Right lobe of liver (tissue), 4 donors: ENCODE measurements around the gene SART1.
"Not testable (repeated sequence)": the region's sequence is repeated elsewhere in the genome, so short reads cannot be mapped to it uniquely, and the experiment has no call there.

Experiments used
- CTCF ChIP-seq, 4 donors: fragments of 200-600 bp in 3 of 4; fragments of 450-650 bp in 1 of 4; IDR thresholded peaks; one replicate each; pipeline versions ENCODE4 v1.5.1 to v1.8.0; 2016 to 2022; ENCODE audit warnings: antibody characterized with exemption in 4 of 4, mild to moderate bottlenecking in 2 of 4
- POLR2A ChIP-seq: fragments of 450-650 bp; IDR thresholded peaks from one replicate; pipeline ENCODE4 v1.6.1; 2017; ENCODE audit warnings: antibody characterized with exemption, mild to moderate bottlenecking
- donor health status: DM: no; HTN: no; CAD: no.
- donor health status: DM: no; HTN: no; CAD: no.
- donor health status: DM: no; HTN: yes; CAD: no.

GRCh38 chr11:66023186-66023440, 61.6 kb downstream of the SART1 start:
- not testable (repeated sequence) for TF ChIP-seq CTCF (IDR thresholded peaks at IDR 0.05); POLR2A
